Measurements from ENCODE around the gene PGA3. TPM values are rescaled to one million over a fixed set of nuclear protein-coding genes. Genes with fewer than 3 reads are reported as not detected.

PGA3 gene
- total and polyA plus RNA-seq, 2 of the 8 experiments (the other 6 are each of a cell fraction or from before 2014, with no cell fraction given) = not detected

DNA sequence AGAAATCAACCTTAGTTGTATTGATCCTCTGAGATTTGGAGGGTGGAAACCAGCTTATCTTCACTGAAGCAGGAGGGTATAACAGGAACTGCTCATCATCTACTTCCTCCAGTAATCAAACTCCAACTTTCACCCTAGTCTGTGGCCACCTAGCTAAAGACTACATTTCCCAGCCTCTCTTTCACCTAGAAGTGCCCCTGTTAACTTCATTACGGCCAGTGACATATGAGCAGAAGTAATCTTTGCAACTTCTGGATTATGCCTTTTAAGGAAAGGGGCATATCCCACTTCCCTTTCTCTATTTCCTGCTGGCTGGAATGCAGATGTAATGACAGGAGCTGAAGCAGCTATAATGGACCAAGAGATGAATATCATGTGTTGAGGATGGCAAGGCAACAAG lies 34.5 kb upstream of the PGA3 start (continued):
- no peak for TF ChIP-seq CREB1 (IDR thresholded peaks at IDR 0.05)
- no peak for TF ChIP-seq POU5F1 (IDR thresholded peaks at IDR 0.05; ENCODE audit: low read depth, low read length)
- no peak for TF ChIP-seq KDM4A (IDR thresholded peaks at IDR 0.05; ENCODE audit: low read depth, low read length, severe bottlenecking)

All from H1 (cell line).